GM18519 (cell line): ENCODE measurements around the gene MEIS1.

Source experiments
- ATAC-seq: cut with Tn5 transposase; IDR thresholded peaks from one replicate; pipeline ENCODE4 v1.9.1; 2021; ENCODE audit warnings: mild to moderate bottlenecking, moderate library complexity; ENCODE audit not compliant: unreplicated experiment, low FRiP score

The MEIS1 gene

DNA sequence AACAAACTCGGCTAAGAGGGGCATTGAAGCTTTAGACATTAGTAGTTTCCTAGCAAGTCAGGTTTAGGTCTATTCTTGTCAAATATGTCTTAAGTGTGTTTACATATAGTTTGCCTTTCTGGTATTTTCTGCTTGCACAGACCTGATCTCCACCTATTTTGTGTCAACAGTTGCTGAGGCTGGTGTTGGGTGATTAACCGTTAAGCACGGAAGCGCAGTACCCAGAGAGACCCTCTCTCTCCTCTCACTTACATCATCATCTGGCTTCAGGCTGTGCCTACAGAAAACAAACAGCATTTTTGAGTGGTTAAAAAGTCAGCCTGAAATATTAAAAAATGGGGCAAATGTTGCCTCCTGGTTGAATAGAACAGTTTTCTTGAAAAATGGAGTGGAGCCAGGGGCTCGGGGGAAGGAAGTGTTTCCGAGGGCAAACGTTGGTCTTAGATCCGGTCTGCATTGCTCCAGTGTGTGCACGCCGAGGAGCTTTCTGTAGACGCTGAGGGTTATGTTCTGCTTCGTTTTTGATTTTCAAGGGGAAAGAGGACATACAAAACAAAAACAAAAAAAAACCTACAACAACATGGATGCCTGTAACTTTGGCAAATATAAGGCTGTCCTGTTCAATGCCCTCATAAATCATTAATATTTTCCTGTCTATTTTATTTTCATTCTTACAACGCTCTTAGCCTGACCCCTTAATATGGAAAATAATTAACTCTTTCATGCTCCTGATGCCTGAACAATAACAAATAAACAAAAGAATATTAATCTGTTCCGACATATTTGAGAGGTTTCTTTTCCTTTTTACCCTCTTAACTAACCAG, 120.8 kb downstream of the MEIS1 start:
- ATAC-seq: no peak

DNA sequence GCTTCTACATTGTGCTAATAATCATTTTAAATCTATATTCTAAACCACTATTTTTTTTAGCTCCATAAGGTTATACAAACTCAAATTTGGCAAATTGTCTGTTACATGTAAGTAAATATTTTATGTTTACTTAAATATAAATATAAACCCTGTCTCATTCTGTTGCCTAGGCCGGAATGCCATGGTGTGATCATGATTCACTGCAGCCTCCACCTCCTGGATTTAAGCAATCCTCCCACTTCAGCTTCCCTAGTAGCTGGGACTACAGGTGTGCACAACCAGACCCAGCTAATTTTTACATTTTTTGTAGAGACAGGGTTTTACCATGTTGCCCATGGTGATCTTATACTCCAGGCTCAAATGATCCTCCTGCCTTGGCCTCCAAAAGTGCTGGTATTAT, 124.7 kb downstream of the MEIS1 start:
- ATAC-seq: no peak

GRCh38 chr2:66560683-66561082, 125.8 kb downstream of the MEIS1 start:
- no peak for ATAC-seq

GRCh38 chr2:66561645-66562303, 126.8 kb downstream of the MEIS1 start:
- no peak for ATAC-seq

DNA sequence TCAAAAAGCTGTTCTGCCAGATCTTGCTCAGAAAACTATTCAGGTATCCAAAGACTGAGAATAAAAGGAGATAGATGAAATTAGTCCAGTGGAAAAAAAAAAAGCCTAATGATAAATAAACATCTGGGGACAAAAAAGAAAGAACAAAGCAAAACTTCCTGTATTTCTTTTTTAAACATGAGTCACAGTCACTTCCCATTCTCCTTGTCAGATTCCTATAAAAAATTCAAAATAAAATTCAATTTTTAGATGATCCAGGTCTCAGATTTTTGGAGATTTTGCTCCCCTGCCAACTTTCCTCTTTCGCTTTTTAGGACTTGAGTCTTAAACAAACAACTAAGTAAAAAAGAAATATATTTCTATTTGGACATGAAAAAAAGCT, 127.4 kb downstream of the MEIS1 start:
- no peak for ATAC-seq

GRCh38 chr2:66563473-66563872, 128.5 kb downstream of the MEIS1 start:
- ATAC-seq: no peak

DNA sequence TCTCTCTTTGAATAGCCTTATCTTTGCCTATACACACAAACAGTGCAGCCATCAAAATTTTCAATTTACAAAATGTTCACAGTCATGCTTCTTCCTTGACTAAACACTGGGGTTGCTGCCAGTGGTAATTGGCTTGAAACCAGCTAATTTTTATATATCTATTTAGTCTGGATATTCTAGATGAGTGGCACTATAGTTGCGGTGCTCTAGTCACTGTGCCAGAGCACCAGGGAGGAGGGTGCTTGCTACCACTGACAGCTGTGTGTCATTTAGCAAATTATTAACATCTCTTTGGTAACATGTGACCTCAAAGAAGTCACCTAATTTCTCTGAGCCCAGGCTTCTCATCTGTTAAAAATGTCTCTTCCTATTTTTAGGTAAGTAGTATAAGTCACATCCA, 130.4 kb downstream of the MEIS1 start:
- ATAC-seq: no peak

- ATAC-seq: no peak
Observed at GRCh38 chr2:66566726-66567399, 131.9 kb downstream of the MEIS1 start.

DNA sequence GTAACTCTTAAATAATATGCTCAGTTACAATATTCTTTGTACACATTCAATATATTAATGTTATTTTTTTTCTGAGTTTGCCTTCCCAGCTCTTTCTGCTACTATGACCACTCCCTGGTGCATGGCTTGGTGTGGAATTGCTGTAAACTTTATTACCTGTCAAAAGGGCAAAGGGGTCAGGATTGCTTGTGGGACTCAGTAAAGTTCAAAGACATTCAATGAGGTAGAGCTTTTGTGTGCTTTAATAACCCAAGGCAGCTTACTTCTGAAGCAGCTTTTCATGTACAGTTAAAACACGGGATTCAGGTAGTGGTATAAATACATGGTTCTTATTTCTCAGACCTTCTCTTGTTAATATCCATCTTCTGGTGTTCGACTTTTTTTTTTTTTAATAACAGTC, 132.8 kb downstream of the MEIS1 start:
- ATAC-seq: no peak

DNA sequence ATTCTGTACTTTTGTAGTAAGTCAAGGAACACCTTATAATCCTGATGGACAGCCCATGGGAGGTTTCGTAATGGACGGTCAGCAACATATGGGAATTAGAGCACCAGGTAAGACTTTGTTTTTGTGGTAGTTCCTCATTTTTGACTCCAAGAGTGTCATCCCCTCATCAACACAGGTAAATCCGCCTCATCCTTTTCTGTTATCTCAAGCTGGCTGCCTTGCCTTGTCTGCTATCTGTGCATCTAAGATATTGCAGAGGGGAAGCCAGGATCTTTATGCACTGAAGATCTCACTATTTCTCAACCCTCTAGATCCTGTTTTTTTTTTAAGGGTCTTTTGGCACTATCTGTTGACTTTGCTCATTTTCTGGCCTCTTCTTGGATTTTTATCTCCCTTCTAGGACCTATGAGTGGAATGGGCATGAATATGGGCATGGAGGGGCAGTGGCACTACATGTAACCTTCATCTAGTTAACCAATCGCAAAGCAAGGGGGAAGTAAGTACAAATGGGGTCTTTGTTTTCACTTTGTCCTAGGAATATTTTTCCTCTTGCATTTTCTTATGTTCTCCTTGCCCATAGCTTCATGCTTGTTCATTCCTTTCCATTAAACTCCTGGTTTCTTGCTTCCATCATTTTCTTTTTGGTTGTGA, 133.8 kb downstream of the MEIS1 start:
- no peak for ATAC-seq

DNA sequence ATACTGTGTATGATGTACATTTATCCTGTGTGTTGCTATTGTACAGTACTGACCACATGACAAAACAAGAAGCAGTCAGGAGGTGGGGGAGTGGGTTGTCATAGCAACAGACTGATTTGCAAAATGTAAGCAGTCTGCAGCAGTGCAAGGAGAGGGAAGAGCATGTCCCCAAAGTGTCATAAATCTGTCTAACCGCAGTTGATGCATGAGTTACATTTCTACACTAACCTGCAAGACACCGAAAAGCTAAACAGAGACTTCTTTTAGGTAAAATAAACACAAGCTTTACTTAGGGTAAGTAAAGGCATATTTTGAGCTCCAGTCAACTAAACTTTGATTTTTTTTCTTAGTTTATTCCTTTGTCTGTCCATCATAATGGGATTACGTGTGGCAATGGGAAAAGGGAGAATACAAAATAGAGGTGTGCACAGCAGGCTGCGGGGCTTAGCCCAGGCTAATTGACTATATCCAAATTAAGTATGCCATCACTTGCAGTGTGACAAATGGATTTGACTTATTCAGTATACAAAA, 134.5 kb downstream of the MEIS1 start:
- ATAC-seq: no peak

DNA sequence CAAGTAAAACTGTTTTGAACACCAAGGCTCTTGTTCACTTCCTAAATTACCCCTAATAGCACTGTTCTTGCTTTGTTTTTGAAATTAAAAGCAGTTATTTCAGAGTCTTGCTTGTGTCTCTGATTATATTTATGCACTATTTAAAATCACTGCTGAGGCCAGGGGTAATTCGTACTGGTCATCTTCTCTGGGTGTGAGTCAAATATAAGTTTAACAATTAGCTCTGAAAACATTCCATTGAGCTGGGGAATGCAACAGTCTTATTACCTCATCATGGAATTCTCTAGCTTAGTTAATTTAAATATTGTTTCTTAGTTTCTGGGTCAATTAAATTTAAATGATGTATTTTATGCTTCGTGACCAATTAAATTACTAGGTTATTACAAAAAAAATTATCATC, 135.0 kb downstream of the MEIS1 start:
- ATAC-seq: no peak

GRCh38 chr2:66570471-66570870, 135.5 kb downstream of the MEIS1 start:
- no peak for ATAC-seq

DNA sequence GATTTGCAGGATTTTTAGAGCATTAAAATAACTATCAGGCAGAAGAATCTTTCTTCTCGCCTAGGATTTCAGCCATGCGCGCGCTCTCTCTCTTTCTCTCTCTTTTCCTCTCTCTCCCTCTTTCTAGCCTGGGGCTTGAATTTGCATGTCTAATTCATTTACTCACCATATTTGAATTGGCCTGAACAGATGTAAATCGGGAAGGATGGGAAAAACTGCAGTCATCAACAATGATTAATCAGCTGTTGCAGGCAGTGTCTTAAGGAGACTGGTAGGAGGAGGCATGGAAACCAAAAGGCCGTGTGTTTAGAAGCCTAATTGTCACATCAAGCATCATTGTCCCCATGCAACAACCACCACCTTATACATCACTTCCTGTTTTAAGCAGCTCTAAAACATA, 137.0 kb downstream of the MEIS1 start:
- ATAC-seq: no peak

DNA sequence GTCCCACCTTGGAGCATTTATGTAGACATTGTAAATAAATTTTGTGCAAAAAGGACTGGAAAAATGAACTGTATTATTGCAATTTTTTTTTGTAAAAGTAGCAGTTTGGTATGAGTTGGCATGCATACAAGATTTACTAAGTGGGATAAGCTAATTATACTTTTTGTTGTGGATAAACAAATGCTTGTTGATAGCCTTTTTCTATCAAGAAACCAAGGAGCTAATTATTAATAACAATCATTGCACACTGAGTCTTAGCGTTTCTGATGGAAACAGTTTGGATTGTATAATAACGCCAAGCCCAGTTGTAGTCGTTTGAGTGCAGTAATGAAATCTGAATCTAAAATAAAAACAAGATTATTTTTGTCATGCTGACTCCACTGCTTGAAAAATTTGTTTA, 137.5 kb downstream of the MEIS1 start:
- ATAC-seq: no peak

DNA sequence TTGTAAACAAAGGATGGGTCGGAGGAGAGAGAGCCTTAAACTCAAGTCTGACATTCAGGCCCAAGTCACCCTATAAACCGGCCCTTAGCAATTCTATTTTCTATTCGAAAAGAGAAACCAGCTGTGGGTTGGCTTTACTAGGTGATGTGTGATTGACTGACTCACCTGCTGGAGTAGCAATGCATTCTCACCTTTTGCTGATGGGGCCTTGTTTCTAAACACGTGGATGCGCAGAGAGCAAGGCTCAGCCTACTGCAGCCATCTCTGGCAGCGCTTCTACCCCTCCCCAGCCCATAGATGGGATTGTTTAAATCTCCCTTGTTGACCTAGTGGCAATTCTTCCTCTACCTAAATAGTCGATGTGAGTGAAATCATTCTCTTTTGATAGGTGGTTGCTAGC, 138.5 kb downstream of the MEIS1 start:
- ATAC-seq: no peak

DNA sequence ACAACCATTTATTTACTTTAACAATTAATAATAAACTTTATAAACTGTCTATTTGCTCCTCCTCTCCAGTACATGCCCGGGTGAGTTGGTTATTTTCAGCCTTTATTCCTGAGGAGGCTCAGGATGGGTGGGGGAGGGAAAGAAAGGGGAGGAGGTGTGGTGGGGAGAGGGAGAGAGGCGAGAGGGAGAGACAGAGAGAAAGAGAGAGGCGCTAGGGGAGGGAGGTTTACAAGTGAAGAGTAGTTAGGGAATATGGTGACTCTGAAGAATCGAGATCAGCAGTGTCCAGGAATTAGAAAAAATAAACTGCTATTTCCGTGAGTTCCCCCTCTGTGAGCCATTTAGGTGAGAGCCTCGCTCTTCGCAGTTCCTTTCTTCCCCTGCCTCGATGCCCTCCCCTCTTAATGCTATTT, 138.9 kb downstream of the MEIS1 start:
- ATAC-seq: no peak

DNA sequence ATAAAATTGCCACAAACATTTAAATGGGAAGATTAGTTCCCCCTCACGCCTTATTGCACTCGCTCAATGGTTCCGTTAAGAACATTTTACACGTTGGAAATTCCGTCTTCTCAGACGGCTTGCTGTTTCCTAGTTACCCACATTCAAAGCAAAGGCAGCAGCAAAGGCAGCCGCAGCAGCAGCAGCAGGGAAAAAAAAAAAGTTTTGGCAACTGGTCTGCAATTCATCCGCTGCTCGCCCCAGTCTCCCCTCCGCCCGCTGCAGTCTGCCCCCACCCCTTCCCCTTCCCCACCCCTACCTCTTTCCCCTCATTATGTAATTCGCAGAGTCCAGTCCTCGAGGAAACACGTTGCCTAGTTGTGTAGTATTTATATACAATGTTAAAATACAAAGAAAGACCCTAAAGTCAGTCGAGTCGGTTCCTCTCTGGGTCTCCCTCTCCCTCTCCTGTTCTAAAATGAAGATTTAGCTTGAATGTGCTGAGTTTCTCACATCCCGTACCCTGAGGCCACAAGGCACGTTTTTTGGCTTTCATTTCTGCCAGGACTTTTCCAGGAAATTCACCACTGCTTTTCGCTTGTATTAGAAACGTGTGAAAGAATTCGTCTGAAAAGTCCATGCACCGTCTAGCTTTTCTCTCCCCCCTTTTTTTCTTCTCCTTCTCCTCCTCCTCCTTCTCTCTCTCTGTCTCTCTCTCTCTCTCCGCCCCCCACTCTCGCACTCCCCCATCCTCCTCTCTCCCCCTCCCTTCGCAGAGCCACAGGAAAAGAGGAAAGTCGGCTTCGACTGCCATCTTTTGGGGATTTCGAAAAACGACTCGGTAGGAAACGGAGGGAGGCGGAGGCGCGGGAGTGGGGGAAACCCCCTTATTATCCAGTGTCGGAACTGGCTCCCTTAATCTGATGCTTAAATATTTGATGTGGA, 140.0 kb downstream of the MEIS1 start:
- no peak for ATAC-seq

DNA sequence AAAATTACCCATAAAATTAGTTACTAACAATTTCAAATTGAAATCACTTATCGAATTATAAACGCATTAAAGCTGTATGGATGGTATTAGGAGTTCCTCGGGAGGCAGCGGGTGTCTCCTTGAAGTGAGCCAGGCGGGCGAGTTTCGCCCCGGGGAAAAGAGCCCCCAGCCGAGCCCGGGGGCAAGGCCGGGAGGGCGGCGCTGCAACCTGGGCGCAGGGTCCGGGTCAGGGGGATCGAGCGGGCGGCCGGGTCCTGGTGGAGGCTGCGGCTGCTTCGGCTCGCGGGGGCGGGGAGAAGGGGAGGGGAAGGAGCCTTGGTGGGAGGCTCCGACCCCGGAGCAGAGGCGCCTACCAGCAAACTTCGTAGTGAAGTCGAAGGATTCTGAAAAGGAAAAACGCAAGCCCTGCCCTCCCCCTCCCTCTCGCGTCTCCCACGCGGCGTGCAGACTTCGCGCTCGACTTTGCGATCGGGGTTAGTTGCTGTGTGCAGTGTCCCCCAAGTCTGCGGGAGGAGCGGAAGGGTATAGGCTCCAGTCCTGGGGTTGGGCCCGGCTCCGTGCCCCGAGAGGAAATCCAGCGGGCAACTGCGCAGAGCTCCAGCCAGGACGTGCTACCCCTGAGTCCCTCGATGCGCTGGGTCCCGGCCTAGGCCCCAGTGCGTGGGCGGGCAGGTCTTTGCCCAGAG, 140.8 kb downstream of the MEIS1 start:
- ATAC-seq: no peak

GRCh38 chr2:66576311-66576560, 141.3 kb downstream of the MEIS1 start:
- no peak for ATAC-seq
